Lower leg skin (tissue), 4 donors: ENCODE results near the gene R3HDM2. TPM values are rescaled to one million over a fixed set of nuclear protein-coding genes. Genes with fewer than 3 reads are reported as not detected.

ENCODE experiments used
- DNase-seq, 2 donors: peaks; one replicate each; pipeline ENCODE4 v3.0.0-alpha.2; 2019; ENCODE audit warnings: low spot score in 2 of 2
- H3K4me3 ChIP-seq: fragments of 200-600 bp; sonication (generic); 2 replicates; pipeline ENCODE4 v1.5.1; 2017; ENCODE audit warnings: mild to moderate bottlenecking, low read depth; ENCODE audit not compliant: poor library complexity, severe bottlenecking
- POLR2A ChIP-seq, 2 donors: fragments of 450-650 bp; IDR thresholded peaks; one replicate each; pipeline ENCODE4 v1.6.1; 2016 to 2017; ENCODE audit warnings: antibody characterized with exemption in 2 of 2, mild to moderate bottlenecking in 1 of 2, moderate library complexity in 1 of 2
- WGBS, 2 donors: methylation state at CpG; one replicate each; pipeline ENCODE4 v1.1.5; 2018; 5-methylcytosine and 5-hydroxymethylcytosine counted together
- intact Hi-C: fragments of 100-400 bp; cut with DNase I; formaldehyde crosslinking; loops from one replicate; pipeline ENCODE4 v1.15.0; 2023; ENCODE audit warnings: low total_unique reads
- total RNA-seq, 4 donors: library from RNA; depleted of rRNA; stranded (reverse); fragments of >200 nt; gene quantifications; one replicate each; pipeline ENCODE4 v1.1.0, GENCODE V29; 2016
- TF ChIP-seq, protein P1 (sequence below), 3 donors: fragments of 450-650 bp; IDR thresholded peaks; one replicate each; pipeline ENCODE4 v1.5.1; 2016; ENCODE audit warnings: antibody characterized with exemption in 3 of 3, mild to moderate bottlenecking in 3 of 3, moderate library complexity in 2 of 3

R3HDM2 gene
- total RNA-seq, 4 donors from 2014 or later = 37.2 to 64.6 (median 54.3) TPM

DNA sequence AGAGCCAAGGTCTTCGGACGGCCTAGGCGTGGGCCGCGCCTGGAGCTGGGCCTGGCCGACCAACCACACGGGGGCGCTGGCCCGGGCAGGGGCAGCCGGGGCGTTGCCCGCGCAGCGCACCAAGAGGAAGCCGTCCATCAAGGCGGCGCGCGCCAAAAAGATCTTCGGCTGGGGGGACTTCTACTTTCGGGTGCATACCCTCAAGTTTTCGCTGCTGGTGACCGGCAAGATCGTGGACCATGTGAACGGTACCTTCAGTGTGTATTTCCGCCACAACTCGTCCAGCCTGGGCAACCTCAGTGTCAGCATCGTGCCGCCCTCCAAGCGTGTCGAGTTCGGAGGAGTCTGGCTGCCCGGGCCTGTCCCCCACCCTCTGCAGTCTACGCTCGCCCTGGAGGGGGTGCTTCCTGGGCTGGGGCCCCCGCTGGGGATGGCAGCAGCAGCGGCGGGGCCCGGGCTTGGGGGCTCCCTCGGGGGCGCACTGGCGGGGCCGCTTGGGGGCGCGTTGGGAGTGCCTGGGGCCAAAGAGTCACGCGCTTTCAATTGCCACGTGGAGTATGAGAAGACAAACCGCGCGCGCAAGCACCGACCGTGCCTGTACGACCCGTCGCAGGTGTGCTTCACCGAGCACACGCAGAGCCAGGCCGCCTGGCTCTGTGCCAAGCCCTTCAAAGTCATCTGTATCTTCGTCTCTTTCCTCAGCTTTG, 205.7 kb downstream of the R3HDM2 start:
- WGBS, 2 donors = 55 to 59% methylated on average over 38 to 53 of the region's 61 CpGs
- H3K4me3 ChIP-seq = no peak overlapping the region
- TF ChIP-seq, protein P1, sequence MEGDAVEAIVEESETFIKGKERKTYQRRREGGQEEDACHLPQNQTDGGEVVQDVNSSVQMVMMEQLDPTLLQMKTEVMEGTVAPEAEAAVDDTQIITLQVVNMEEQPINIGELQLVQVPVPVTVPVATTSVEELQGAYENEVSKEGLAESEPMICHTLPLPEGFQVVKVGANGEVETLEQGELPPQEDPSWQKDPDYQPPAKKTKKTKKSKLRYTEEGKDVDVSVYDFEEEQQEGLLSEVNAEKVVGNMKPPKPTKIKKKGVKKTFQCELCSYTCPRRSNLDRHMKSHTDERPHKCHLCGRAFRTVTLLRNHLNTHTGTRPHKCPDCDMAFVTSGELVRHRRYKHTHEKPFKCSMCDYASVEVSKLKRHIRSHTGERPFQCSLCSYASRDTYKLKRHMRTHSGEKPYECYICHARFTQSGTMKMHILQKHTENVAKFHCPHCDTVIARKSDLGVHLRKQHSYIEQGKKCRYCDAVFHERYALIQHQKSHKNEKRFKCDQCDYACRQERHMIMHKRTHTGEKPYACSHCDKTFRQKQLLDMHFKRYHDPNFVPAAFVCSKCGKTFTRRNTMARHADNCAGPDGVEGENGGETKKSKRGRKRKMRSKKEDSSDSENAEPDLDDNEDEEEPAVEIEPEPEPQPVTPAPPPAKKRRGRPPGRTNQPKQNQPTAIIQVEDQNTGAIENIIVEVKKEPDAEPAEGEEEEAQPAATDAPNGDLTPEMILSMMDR (IDR thresholded peaks at IDR 0.05) = no peak
- no peak for TF ChIP-seq POLR2A (IDR thresholded peaks at IDR 0.05)
- DNase-seq = no peak
- intact Hi-C loops = no loop called here

DNA sequence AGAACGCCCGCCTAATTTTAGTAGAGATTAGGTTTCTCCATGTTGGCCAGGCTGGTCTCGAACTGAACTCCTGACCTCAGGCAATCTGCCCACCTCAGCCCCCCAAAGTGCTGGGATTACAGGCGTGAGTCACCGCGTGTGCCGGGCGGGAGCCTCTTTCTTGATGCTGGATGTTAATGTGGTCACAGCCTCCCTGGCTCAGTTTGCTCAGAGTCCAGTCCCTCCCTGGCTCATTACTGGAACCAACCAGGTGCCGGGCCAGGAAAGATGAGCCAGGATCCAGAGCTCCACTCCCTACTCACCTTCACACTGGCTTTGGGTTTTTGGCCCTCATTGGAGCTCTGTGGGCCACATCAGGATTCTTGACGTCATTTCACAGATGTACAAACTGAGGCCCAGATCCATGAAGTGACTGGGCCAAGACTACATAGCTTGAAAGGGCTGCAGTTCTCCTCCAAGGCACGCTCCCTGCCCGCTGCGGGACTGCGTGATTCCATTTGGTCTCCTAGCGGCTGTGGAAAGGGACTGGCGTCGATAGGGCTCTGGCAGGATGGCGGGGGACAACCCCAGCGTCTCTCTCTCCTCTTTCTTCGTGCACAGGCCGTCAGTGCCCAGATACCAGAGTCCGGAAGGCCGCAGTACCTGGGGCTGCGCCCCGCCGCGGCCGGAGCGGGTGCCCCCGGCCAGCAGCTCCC, 206.4 kb downstream of the R3HDM2 start:
- DNase-seq = no peak
- H3K4me3 ChIP-seq = no peak overlapping the region
- TF ChIP-seq, protein P1 (IDR thresholded peaks at IDR 0.05) = no peak
- no peak for TF ChIP-seq POLR2A (IDR thresholded peaks at IDR 0.05)
- intact Hi-C loops = no loop called here
- 84 to 88% methylated on average over 20 to 25 of the region's 30 CpGs for WGBS, 2 donors

DNA sequence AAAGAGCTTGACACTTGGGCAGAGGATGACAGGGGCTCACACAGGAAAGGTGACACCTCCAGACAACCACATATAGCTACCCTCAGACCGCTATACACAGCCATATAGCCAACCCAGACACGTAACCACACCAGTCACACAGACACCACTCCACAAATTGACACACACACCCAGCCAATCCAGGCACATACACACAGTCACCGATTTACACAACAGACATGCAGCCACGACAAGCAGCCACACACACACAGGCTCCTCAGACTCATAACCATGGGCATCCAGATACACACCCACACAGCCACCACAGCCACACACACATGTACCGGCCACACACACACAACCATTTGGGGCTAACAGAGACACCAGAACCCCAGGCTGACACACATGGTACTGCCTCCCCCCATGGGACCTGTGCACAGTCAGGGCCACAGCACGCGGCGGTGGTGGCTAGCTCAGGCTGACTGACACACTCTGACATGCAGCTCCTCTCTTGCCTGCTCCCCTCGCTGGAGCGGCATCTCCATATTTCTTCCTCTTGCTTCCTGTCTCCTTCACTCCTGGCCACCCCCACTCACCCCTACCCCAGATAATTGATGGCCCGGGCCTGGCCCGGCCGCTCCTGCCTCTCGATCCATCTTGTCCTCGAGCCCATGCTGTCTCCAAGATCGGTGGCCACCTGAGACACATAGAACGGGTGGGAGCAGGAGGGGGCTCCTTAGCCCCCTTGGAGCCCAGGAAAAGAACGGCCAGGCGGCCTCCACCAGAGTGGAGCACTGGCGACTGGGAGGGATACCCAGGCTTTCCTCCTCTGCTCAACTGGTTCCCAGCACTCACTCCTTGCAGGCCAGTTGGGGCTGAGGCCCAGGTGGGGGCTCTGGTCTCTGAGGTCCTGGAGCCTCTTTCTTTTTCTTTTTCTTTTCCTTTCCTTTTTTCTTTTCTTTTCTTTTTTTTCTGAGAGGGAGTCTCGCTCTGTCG, 207.4 kb downstream of the R3HDM2 start:
- 75 to 79% methylated on average over 20 to 22 of the region's 22 CpGs for WGBS, 2 donors
- no peak for TF ChIP-seq POLR2A (IDR thresholded peaks at IDR 0.05)
- TF ChIP-seq, protein P1 (IDR thresholded peaks at IDR 0.05) = no peak
- no peak for DNase-seq
- H3K4me3 ChIP-seq = no peak overlapping the region
- intact Hi-C loops = no loop called here

DNA sequence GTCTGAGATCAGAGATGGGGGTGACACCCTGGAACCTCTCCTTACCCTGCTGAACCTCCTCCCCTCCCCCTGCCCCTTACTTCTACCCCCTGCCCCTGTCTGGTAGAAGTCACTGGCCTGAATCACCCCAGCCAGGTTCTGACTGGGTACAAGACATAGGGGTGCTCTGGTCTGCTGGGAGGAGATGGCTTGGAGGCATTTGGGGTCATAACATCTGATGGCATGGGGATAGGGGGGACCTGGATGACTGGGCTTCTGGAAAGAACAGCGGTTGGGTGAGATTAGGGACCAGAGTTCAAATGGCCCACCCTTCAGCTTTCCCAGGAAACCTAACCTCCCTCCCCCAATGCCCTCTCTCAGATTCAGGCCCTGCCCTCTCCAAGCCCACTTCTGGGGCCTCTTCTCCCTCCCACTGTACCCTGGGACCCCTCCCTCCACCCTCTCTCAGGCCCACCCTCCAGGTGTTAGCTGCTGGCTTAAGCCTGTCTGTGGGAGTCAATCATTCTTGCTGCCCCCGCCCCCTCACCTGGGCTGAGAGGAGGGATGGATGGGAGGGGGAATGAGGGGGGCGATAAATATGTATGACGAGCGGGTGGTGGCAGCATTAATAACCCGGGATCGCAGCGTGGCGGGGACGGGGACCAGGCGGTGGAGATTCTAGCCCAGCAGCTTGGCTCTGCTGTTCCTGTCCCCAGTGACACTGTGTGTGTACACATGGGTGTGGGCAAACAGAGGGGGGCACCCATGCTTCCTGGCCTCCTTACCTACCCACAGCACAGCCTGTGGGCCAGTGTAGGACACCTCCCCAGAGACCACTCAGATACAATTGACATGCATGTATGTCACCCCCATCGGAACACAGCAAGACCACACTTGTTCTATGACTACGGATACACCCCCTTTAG, 208.3 kb downstream of the R3HDM2 start:
- TF ChIP-seq, protein P1 (IDR thresholded peaks at IDR 0.05) = no peak
- no peak for TF ChIP-seq POLR2A (IDR thresholded peaks at IDR 0.05)
- intact Hi-C loops = no loop called here
- whole genome bisulfite sequencing, 2 donors = 53 to 75% methylated on average over 13 of the region's 13 CpGs
- no peak overlapping the region for H3K4me3 ChIP-seq
- no peak for DNase-seq
